Measurements from ENCODE around the gene STEAP2.

The STEAP2 gene

DNA sequence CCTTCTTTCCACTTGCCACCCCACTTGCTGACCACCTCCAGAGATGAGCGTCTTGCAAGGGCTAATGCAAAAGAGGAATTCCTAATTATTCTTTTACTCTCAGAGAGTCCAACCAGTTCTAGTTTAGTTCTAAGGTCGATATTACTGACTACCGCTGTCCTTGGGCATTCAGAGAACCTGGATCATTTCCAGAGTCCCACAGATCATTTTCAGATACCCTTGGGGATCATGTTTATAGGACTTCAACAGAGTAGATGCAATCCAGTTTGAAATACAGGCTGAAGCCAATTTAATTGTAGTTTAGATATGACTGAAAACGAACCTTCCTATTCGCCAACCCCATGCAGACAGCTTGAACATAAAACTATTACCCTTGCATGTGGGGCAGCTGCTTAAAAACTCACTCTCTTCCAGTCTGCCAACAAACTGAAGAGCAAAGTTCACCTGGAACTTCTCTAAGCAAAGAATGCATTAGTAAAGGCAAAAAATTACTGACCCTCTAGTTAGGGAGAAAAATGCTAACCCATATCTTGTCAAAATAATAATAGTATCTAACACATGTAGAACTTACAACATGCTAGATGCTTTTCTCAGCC, 55.8 kb downstream of the STEAP2 start:
- H3K9me3 ChIP-seq (ENCODE audit: insufficient read depth, low read depth, low read length), result no peaks in the 10 kb centered on the region
- H3K79me1 ChIP-seq (ENCODE audit: low read length), result no peaks in the 10 kb centered on the region
- H3K4me1 ChIP-seq (ENCODE audit: control insufficient read depth in 1 of 2, insufficient read depth in 2 of 2, low read length in 2 of 2), result no peaks in the 10 kb centered on the region
- WGBS (ENCODE audit: extremely low coverage, insufficient coverage, insufficient read length), result no CpG with 5 or more reads among the region's 5 CpGs
- H3K4me3 ChIP-seq (ENCODE audit: low read depth, low read length), result no peak overlapping the region
- no peak overlapping the region for H3K23ac ChIP-seq (ENCODE audit: low read length)
- H3K4me2 ChIP-seq (ENCODE audit: low read length), result no peak overlapping the region
- H3K14ac ChIP-seq (ENCODE audit: low read length), result no peak overlapping the region
- no peaks in the 10 kb centered on the region for H3K36me3 ChIP-seq (ENCODE audit: control insufficient read depth in 1 of 2, insufficient read depth in 2 of 2, low read length in 2 of 2)
- H4K8ac ChIP-seq (ENCODE audit: low read depth, low read length), result no peak overlapping the region
- no peak overlapping the region for H4K12ac ChIP-seq (ENCODE audit: low read depth, low read length)
- no peaks in the 10 kb centered on the region for H3K27me3 ChIP-seq (ENCODE audit: insufficient read depth, low read length)
- no peak overlapping the region for H4K91ac ChIP-seq (ENCODE audit: low read depth, low read length)
- H2AK5ac ChIP-seq (ENCODE audit: low read length), result no peak overlapping the region
- no peak overlapping the region for H2AFZ ChIP-seq (ENCODE audit: insufficient read depth, low read length, poor library complexity)
- H3K9ac ChIP-seq (ENCODE audit: low read length), result no peak overlapping the region
- no peak overlapping the region for H3K27ac ChIP-seq (ENCODE audit: low read depth, low read length)
- no peak for DNase-seq
- H2BK5ac ChIP-seq (ENCODE audit: low read depth, low read length, poor library complexity), result no peak overlapping the region
- H3K79me2 ChIP-seq (ENCODE audit: control insufficient read depth, insufficient read depth, low read length, poor library complexity), result no peaks in the 10 kb centered on the region
- no peak overlapping the region for H3K18ac ChIP-seq (ENCODE audit: low read length)
- H3K4ac ChIP-seq (ENCODE audit: low read depth, low read length), result no peak overlapping the region
- no peak overlapping the region for H2BK12ac ChIP-seq (ENCODE audit: low read length)
- no peak overlapping the region for H2BK120ac ChIP-seq (ENCODE audit: insufficient read depth, low read length, poor library complexity)

DNA sequence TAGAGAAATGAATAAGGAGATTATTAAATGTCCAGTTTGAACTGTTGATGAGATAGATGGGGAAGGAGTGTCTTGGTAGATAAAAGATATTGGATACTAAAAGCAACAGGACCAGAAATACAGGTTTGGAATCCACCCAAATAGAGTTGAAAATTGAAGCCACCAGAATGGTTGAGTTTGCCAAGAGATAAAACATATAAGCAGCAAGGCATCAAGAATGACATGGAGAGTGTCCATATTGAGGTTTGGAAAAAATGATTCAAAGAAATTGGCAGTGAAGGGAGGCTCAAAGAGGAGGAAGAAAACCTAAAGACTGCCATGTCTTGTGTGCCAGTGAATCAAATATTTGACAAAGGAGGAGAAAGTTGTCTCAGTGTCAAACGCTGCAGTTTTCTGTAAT, 57.6 kb downstream of the STEAP2 start:
- H3K4ac ChIP-seq (ENCODE audit: low read depth, low read length), result no peak overlapping the region
- H3K4me2 ChIP-seq (ENCODE audit: low read length), result no peak overlapping the region
- no peak overlapping the region for H2AK5ac ChIP-seq (ENCODE audit: low read length)
- H3K14ac ChIP-seq (ENCODE audit: low read length), result no peak overlapping the region
- H4K91ac ChIP-seq (ENCODE audit: low read depth, low read length), result no peak overlapping the region
- H3K23ac ChIP-seq (ENCODE audit: low read length), result no peak overlapping the region
- H2BK12ac ChIP-seq (ENCODE audit: low read length), result no peak overlapping the region
- H2AFZ ChIP-seq (ENCODE audit: insufficient read depth, low read length, poor library complexity), result no peak overlapping the region
- no peaks in the 10 kb centered on the region for H3K9me3 ChIP-seq (ENCODE audit: insufficient read depth, low read depth, low read length)
- no peak overlapping the region for H3K18ac ChIP-seq (ENCODE audit: low read length)
- no peak overlapping the region for H4K12ac ChIP-seq (ENCODE audit: low read depth, low read length)
- no peak overlapping the region for H3K9ac ChIP-seq (ENCODE audit: low read length)
- DNase-seq, result peak in 1 of 2 donors; percentile 18
- H3K27me3 ChIP-seq (ENCODE audit: insufficient read depth, low read length), result no peaks in the 10 kb centered on the region
- H3K4me3 ChIP-seq (ENCODE audit: low read depth, low read length), result no peak overlapping the region
- no peak overlapping the region for H3K27ac ChIP-seq (ENCODE audit: low read depth, low read length)
- WGBS (ENCODE audit: extremely low coverage, insufficient coverage, insufficient read length), result no CpG with 5 or more reads among the region's 1 CpG
- no peak overlapping the region for H4K8ac ChIP-seq (ENCODE audit: low read depth, low read length)
- H3K79me1 ChIP-seq (ENCODE audit: low read length), result no peaks in the 10 kb centered on the region
- H3K4me1 ChIP-seq (ENCODE audit: control insufficient read depth in 1 of 2, insufficient read depth in 2 of 2, low read length in 2 of 2), result no peaks in the 10 kb centered on the region
- H3K79me2 ChIP-seq (ENCODE audit: control insufficient read depth, insufficient read depth, low read length, poor library complexity), result no peaks in the 10 kb centered on the region
- H2BK5ac ChIP-seq (ENCODE audit: low read depth, low read length, poor library complexity), result no peak overlapping the region
- H2BK120ac ChIP-seq (ENCODE audit: insufficient read depth, low read length, poor library complexity), result no peak overlapping the region
- H3K36me3 ChIP-seq (ENCODE audit: control insufficient read depth in 1 of 2, insufficient read depth in 2 of 2, low read length in 2 of 2), result no peaks in the 10 kb centered on the region

DNA sequence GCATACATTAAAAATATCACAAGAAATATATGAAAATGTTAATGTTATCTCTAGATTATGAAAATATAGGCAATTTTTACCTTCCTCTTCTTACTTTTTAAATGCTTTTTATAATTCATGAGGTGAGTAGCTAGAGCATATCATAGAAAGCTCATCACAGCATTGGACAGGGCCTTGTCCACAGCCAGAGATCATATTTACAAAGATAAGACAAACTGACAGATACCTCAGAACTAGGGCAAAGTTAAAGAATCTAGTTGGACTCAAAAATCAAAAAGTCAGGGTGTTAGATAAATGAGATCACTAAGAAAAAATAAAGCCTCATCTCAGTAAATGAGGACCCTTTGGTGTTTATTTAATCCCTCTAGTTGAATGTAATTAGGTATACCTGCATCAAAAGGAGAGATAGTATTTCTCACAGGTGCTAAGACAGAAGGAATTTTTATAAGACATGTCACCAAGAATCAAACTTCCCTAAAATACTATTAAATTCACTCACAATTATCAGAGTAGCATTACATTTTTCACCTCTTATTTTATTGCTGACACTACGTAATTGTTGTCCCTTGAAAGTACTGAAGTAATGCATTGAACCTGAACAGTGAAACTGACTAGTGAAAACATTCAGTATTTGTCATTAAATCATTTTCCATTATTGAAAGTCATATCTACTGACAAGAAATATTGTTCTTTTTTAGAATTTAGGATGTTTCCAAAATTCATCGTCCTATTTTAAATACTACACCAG, 59.1 kb downstream of the STEAP2 start:
- no CpG with 5 or more reads among the region's 2 CpGs for WGBS (ENCODE audit: extremely low coverage, insufficient coverage, insufficient read length)

DNA sequence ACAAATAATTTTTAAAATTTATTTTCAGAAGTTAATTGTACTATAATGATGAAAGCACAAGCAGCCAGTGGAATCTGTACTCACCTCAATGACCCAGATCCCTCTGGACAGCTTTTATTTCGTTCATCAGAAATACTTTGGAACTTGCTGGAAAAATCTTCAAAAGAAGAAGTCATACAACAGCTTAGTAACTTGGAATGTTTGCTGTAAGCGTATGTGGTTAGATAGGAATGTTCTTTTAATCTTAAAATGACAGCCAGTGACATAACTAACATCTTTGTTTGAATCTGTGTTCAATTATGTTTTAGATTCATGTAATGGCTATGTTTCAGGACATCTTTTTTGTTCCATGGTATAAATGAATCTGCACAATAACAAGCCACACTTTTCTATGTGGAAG, 60.2 kb downstream of the STEAP2 start:
- Histone ChIP-seq H3K9me3 (ENCODE audit: insufficient read depth, low read depth, low read length) (no peaks in the 10 kb centered on the region), H2BK120ac (ENCODE audit: insufficient read depth, low read length, poor library complexity) (no peak overlapping the region), H4K12ac (ENCODE audit: low read depth, low read length) (no peak overlapping the region), H3K27me3 (ENCODE audit: insufficient read depth, low read length) (no peaks in the 10 kb centered on the region), H2AFZ (ENCODE audit: insufficient read depth, low read length, poor library complexity) (no peak overlapping the region), H3K14ac (ENCODE audit: low read length) (no peak overlapping the region), H4K91ac (ENCODE audit: low read depth, low read length) (no peak overlapping the region), H3K36me3 (ENCODE audit: control insufficient read depth in 1 of 2, insufficient read depth in 2 of 2, low read length in 2 of 2) (no peaks in the 10 kb centered on the region), H3K4me3 (ENCODE audit: low read depth, low read length) (no peak overlapping the region), H3K4me2 (ENCODE audit: low read length) (no peak overlapping the region), H3K27ac (ENCODE audit: low read depth, low read length) (no peak overlapping the region), H3K79me1 (ENCODE audit: low read length) (no peaks in the 10 kb centered on the region), H3K79me2 (ENCODE audit: control insufficient read depth, insufficient read depth, low read length, poor library complexity) (no peaks in the 10 kb centered on the region), H3K4ac (ENCODE audit: low read depth, low read length) (no peak overlapping the region), H3K18ac (ENCODE audit: low read length) (no peak overlapping the region), H3K4me1 (ENCODE audit: control insufficient read depth in 1 of 2, insufficient read depth in 2 of 2, low read length in 2 of 2) (no peaks in the 10 kb centered on the region), H3K23ac (ENCODE audit: low read length) (no peak overlapping the region), H3K9ac (ENCODE audit: low read length) (no peak overlapping the region), H2BK5ac (ENCODE audit: low read depth, low read length, poor library complexity) (no peak overlapping the region), H2BK12ac (ENCODE audit: low read length) (no peak overlapping the region), H4K8ac (ENCODE audit: low read depth, low read length) (no peak overlapping the region), H2AK5ac (ENCODE audit: low read length) (no peak overlapping the region)
- DNase-seq, result peak in 1 of 2 donors; percentile 55
- no CpG with 5 or more reads among the region's 2 CpGs for WGBS (ENCODE audit: extremely low coverage, insufficient coverage, insufficient read length)

More for the DNA sequence above, 59.1 kb downstream of the STEAP2 start:
- H3K79me2 ChIP-seq (ENCODE audit: control insufficient read depth, insufficient read depth, low read length, poor library complexity), result no peaks in the 10 kb centered on the region
- H3K9me3 ChIP-seq (ENCODE audit: insufficient read depth, low read depth, low read length), result no peaks in the 10 kb centered on the region
- no peak overlapping the region for H2BK120ac ChIP-seq (ENCODE audit: insufficient read depth, low read length, poor library complexity)
- no peak overlapping the region for H3K4me2 ChIP-seq (ENCODE audit: low read length)
- H3K79me1 ChIP-seq (ENCODE audit: low read length), result no peaks in the 10 kb centered on the region
- no peak overlapping the region for H4K8ac ChIP-seq (ENCODE audit: low read depth, low read length)
- no peak overlapping the region for H4K12ac ChIP-seq (ENCODE audit: low read depth, low read length)
- H3K23ac ChIP-seq (ENCODE audit: low read length), result no peak overlapping the region
- no peak overlapping the region for H2AK5ac ChIP-seq (ENCODE audit: low read length)
- no peak overlapping the region for H3K9ac ChIP-seq (ENCODE audit: low read length)
- H3K4me3 ChIP-seq (ENCODE audit: low read depth, low read length), result no peak overlapping the region
- H3K4me1 ChIP-seq (ENCODE audit: control insufficient read depth in 1 of 2, insufficient read depth in 2 of 2, low read length in 2 of 2), result no peaks in the 10 kb centered on the region
- H3K4ac ChIP-seq (ENCODE audit: low read depth, low read length), result no peak overlapping the region
- H3K27ac ChIP-seq (ENCODE audit: low read depth, low read length), result no peak overlapping the region
- no peak overlapping the region for H3K18ac ChIP-seq (ENCODE audit: low read length)
- H2BK5ac ChIP-seq (ENCODE audit: low read depth, low read length, poor library complexity), result no peak overlapping the region
- H3K36me3 ChIP-seq (ENCODE audit: control insufficient read depth in 1 of 2, insufficient read depth in 2 of 2, low read length in 2 of 2), result no peaks in the 10 kb centered on the region
- H2AFZ ChIP-seq (ENCODE audit: insufficient read depth, low read length, poor library complexity), result no peak overlapping the region
- no peak overlapping the region for H4K91ac ChIP-seq (ENCODE audit: low read depth, low read length)
- no peak overlapping the region for H2BK12ac ChIP-seq (ENCODE audit: low read length)
- DNase-seq, result no peak
- no peak overlapping the region for H3K14ac ChIP-seq (ENCODE audit: low read length)
- no peaks in the 10 kb centered on the region for H3K27me3 ChIP-seq (ENCODE audit: insufficient read depth, low read length)
